GM12878 (cell line): ENCODE results near the gene CD163L1. TPM values are rescaled to one million over a fixed set of nuclear protein-coding genes. Genes with fewer than 3 reads are reported as not detected.

ENCODE experiments used
- ATAC-seq: fragments of 200-7000 bp; cut with Tn5 transposase; 3 replicates; pipeline ENCODE4 v1.9.1; 2020; ENCODE audit warnings: mild to moderate bottlenecking, moderate library complexity
- BruUV-seq: library from RNA; stranded (reverse); fragments of 400-500 nt; replicated peaks from 2 replicates; lab custom pipeline; 2021; lab: Mats Ljungman, UMichigan
- CTCF ChIA-PET: fragments of 300-600 bp; sonication (Branson Sonifier 250); formaldehyde crosslinking; extraction: SDS; loops from one replicate; lab custom pipeline; 2021; ENCODE audit warnings: inconsistent platforms; lab: Yijun Ruan, JAX
- POLR2A ChIA-PET: fragments of 350-600 bp; formaldehyde crosslinking; extraction: SDS; loops from one replicate; lab custom pipeline; 2021; ENCODE audit warnings: inconsistent platforms; lab: Charles Lee
- RAD21 ChIA-PET: fragments of 300-600 bp; sonication (Branson Sonifier 250); formaldehyde crosslinking; loops from one replicate; lab custom pipeline; 2023; ENCODE audit warnings: antibody characterized with exemption; ENCODE audit not compliant: unreplicated experiment; lab: Charles Lee
- SMC1A ChIA-PET: fragments of 300-600 bp; sonication (Branson Sonifier 250); formaldehyde crosslinking; loops from one replicate; lab custom pipeline; 2023; ENCODE audit not compliant: unreplicated experiment, uncharacterized antibody; lab: Charles Lee
- DNase-seq: peaks from one replicate; pipeline ENCODE4 v3.0.0-alpha.2; 2011; ENCODE audit warnings: low read depth, low spot score
- FAIRE-seq: peaks from 3 replicates; lab custom pipeline; 2011; peaks lifted over from hg19 to GRCh38; lab: Jason Lieb, UNC
- H2AFZ ChIP-seq: 2 replicates; pipeline ENCODE4 v1.6.0; 2011; ENCODE audit warnings: low read depth, low read length, control low read depth; ENCODE audit not compliant: control insufficient read depth
- H3K27ac ChIP-seq: 2 replicates; pipeline ENCODE4 v1.5.1; 2011; ENCODE audit warnings: control low read depth; ENCODE audit not compliant: control insufficient read depth, insufficient read depth
- H3K27me3 ChIP-seq, 2 experiments: replicated peaks in 1 of 2; 2 replicates each; pipeline versions ENCODE4 v1.6.0 to v1.6.1; 2011; ENCODE audit warnings: low read length in 1 of 2; ENCODE audit not compliant: control insufficient read depth in 2 of 2, insufficient read depth in 2 of 2
- H3K36me3 ChIP-seq, 2 experiments: 2 replicates each; pipeline ENCODE4 v1.5.1; 2011; ENCODE audit warnings: low read length in 1 of 2; ENCODE audit not compliant: control insufficient read depth in 2 of 2, insufficient read depth in 2 of 2
- H3K4me1 ChIP-seq: 2 replicates; pipeline ENCODE4 v1.6.1; 2011; ENCODE audit warnings: mild to moderate bottlenecking, low read length, moderate library complexity, mixed read lengths; ENCODE audit not compliant: control insufficient read depth, insufficient read depth
- H3K4me2 ChIP-seq: 2 replicates; pipeline ENCODE4 v1.6.0; 2011; ENCODE audit warnings: control low read depth; ENCODE audit not compliant: control insufficient read depth, insufficient read depth
- H3K4me3 ChIP-seq: fragments of 200-600 bp; sonication (generic); 2 replicates; pipeline ENCODE4 v1.5.1; 2016
- H3K79me2 ChIP-seq: 2 replicates; pipeline ENCODE4 v1.6.0; 2011; ENCODE audit warnings: low read length; ENCODE audit not compliant: control insufficient read depth, insufficient read depth
- H3K9ac ChIP-seq: 2 replicates; pipeline ENCODE4 v1.8.0; 2011; ENCODE audit warnings: low read length, control low read depth, mixed read lengths; ENCODE audit not compliant: control insufficient read depth, insufficient read depth
- H3K9me3 ChIP-seq: replicated peaks from 3 replicates; pipeline ENCODE4 v1.5.1; 2011; ENCODE audit warnings: mild to moderate bottlenecking, low read length; ENCODE audit not compliant: control insufficient read depth, insufficient read depth
- H4K20me1 ChIP-seq: 2 replicates; pipeline ENCODE4 v1.6.0; 2011; ENCODE audit not compliant: control insufficient read depth, insufficient read depth
- ASH2L ChIP-seq: fragments of 300-600, 200-600 bp; sonication (generic); IDR thresholded peaks from 2 replicates; pipeline ENCODE4 v1.6.1; 2017; ENCODE audit warnings: low read depth, mild to moderate bottlenecking, borderline replicate concordance
- BCL11A ChIP-seq: IDR thresholded peaks from 2 replicates; pipeline ENCODE4 v1.6.1; 2011; ENCODE audit warnings: low read depth, low read length
- BMI1 ChIP-seq: fragments of 450-650 bp; IDR thresholded peaks from 2 replicates; pipeline ENCODE4 v1.6.1; 2016; ENCODE audit warnings: mild to moderate bottlenecking, moderate library complexity, borderline replicate concordance
- CHD1 ChIP-seq: IDR thresholded peaks from 2 replicates; pipeline ENCODE4 v1.6.1; 2012; ENCODE audit warnings: low read depth, low read length, improper control_type of control experiment
- EZH2 ChIP-seq: IDR thresholded peaks from 2 replicates; pipeline ENCODE4 v1.6.1; 2012; ENCODE audit warnings: low read depth, mild to moderate bottlenecking, control low read depth, inconsistent platforms, low read length, borderline replicate concordance; ENCODE audit not compliant: control insufficient read depth
- GABPA ChIP-seq: IDR thresholded peaks from 2 replicates; pipeline ENCODE4 v1.6.1; 2014; ENCODE audit warnings: antibody characterized with exemption, low read depth, mild to moderate bottlenecking, inconsistent platforms
- GATAD2B ChIP-seq: fragments of 450-650 bp; conservative IDR thresholded peaks from 2 replicates; pipeline ENCODE4 v1.6.1; 2017; ENCODE audit warnings: low read depth, mild to moderate bottlenecking, moderate library complexity
- PRDM15 ChIP-seq: fragments of 450-650 bp; formaldehyde crosslinking; IDR thresholded peaks from 2 replicates; pipeline ENCODE4 v1.4.0; 2020; ENCODE audit warnings: mild to moderate bottlenecking, moderate library complexity
- RBBP5 ChIP-seq: fragments of 200-600 bp; sonication (generic); conservative IDR thresholded peaks from 2 replicates; pipeline ENCODE4 v1.6.1; 2016
- SUPT20H ChIP-seq: IDR thresholded peaks from 2 replicates; pipeline ENCODE4 v1.6.1; 2011; ENCODE audit warnings: low read depth, mild to moderate bottlenecking, low read length, moderate library complexity, borderline replicate concordance; ENCODE audit not compliant: control insufficient read depth
- YY1 ChIP-seq: IDR thresholded peaks from 2 replicates; pipeline ENCODE4 v1.6.1; 2011; ENCODE audit warnings: low read depth, mild to moderate bottlenecking, low read length
- ZBTB33 ChIP-seq: fragments of 450-650 bp; IDR thresholded peaks from 2 replicates; pipeline ENCODE4 v1.6.1; 2017; ENCODE audit warnings: mild to moderate bottlenecking
- WGBS: methylation state at CpG from one replicate; pipeline ENCODE4 v1.1.6; 2016; ENCODE audit warnings: low lambda C conversion rate; ENCODE audit not compliant: insufficient replicate concordance, insufficient coverage; ENCODE audit errors: missing lambda C conversion rate; 5-methylcytosine and 5-hydroxymethylcytosine counted together
- in situ Hi-C: fragments of 300-500 bp; cut with MboI; formaldehyde crosslinking; loops from 9 replicates; pipeline ENCODE4 v1.14.3; 2018; ENCODE audit warnings: mixed read lengths
- intact Hi-C: fragments of 100-400 bp; cut with micrococcal nuclease; formaldehyde crosslinking; loops from one replicate; pipeline ENCODE4 v1.14.2; 2022; ENCODE audit not compliant: unreplicated experiment
- polyA plus RNA-seq, 11 experiments: library from polyadenylated mRNA; depleted of rRNA in 4 of 11; unstranded in 6 of 11; stranded (reverse) in 5 of 11; fragments of >200 nt; fragmentation: Nextera tagmentation in 4 of 11; fragmentation: Illumina TruSeq in 1 of 11; extraction: Ambion mirVana in 4 of 11; extraction: Trizol in 1 of 11; gene quantifications; 1 replicate in 1 of 11; 2 replicates in 10 of 11; pipeline versions ENCODE4 v1.2.1 to v1.2.3, GENCODE V29; 2011 to 2016; ENCODE audit warnings: inconsistent platforms in 2 of 11, missing spikeins in 2 of 11, low read depth in 1 of 11
- total RNA-seq, 4 experiments: library from RNA; depleted of rRNA in 3 of 4; stranded (reverse); fragments of >200 nt in 3 of 4; fragmentation: Illumina TruSeq in 1 of 4; extraction: Trizol in 1 of 4; gene quantifications; 2 replicates each; pipeline versions ENCODE4 v1.2.1 to v1.2.3, GENCODE V29; 2013 to 2021

Gene CD163L1
- total and polyA plus RNA-seq, 10 of the 15 experiments (the other 5 are each of a cell fraction or from before 2014, with no cell fraction given), result 0.49 to 2.9 (median 1.6) TPM; not detected in 1

DNA sequence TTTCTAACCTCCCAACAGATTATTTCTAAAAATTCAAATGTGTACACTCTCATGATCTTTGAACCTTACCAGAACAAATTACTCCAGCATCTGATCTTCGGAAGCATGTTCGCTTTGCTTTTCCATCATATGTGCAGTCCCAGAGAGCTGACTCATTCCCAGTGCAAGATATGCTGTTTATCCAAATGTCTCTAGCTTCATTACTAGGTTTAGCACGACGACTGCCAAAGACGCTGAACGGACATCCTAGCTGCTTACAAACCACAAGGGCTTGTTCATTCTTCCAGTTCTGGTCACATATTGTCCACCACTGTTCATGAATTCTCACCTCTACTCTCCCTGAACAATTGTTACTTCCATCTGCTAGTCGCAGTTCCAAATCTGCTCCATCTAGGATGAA is 40.5 kb downstream of the CD163L1 start (continued):
- TF ChIP-seq PRDM15 (CRISPR knock-in tag) (no peak), SUPT20H (no peak), CHD1 (no peak), EZH2 (no peak), BCL11A (no peak)

DNA sequence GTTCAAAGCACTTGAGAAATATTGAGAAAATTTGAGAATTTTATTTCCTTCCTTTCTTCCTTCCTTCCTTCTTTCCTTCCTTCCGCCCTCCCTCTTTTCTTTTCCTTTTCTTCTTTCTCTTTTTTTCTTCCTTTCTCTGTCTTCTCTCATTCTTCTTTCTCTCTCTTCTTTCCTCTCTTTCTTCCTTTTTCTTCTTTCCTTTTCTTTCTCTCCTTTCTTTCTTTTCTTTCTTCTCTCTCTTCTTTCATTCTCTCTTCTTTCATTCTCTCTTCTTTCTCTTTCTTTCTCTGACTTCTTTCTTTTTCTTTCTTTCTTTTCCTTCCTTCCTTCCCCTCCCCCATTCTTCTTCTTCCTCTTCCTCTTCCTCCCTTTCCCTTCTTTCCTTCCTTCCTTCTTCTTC is 44.9 kb downstream of the CD163L1 start:
- BruUV-seq, result no TSS peak
- TF ChIP-seq YY1 (no peak), ZBTB33 (no peak), BMI1 (no peak), GABPA (no peak), GATAD2B (no peak), RBBP5 (no peak), ASH2L (no peak)
- H2AFZ ChIP-seq, result no peak overlapping the region
- DNase-seq (no peak), FAIRE-seq (no peak), ATAC-seq (no peak)
- H3K9me3 ChIP-seq, result no peaks in the 10 kb centered on the region
- ChIA-PET RAD21 (no interaction called here), SMC1A (no interaction called here), CTCF (no interaction called here), POLR2A (no interaction called here)
- no peak overlapping the region for H3K9ac ChIP-seq
- H3K36me3 ChIP-seq, result no peaks in the 10 kb centered on the region
- intact Hi-C loops (no loop called here), in situ Hi-C loops (no loop called here)
- no peaks in the 10 kb centered on the region for H3K79me2 ChIP-seq
- H3K27ac ChIP-seq, result no peak overlapping the region
- no peaks in the 10 kb centered on the region for H3K4me1 ChIP-seq
- WGBS, result 67% methylated on average over 1 of the region's 1 CpG
- H3K27me3 ChIP-seq, result no peaks in the 10 kb centered on the region
- no peak overlapping the region for H3K4me2 ChIP-seq
- no peaks in the 10 kb centered on the region for H4K20me1 ChIP-seq
- H3K4me3 ChIP-seq, result no peak overlapping the region
